Chondrocyte (in vitro differentiated cells): Measurements from ENCODE around the gene SLC38A4. TPM values are rescaled to one million over a fixed set of nuclear protein-coding genes. Genes with fewer than 3 reads are reported as not detected.
"Not testable (repeated sequence)": the region's sequence is repeated elsewhere in the genome, so short reads cannot be mapped to it uniquely, and the experiment has no call there.

Experiments
- DNase-seq: peaks from one replicate; pipeline ENCODE4 v3.0.0; 2021; ENCODE audit warnings: mixed read lengths, low spot score
- H3K27ac Mint-ChIP-seq: one replicate; pipeline ENCODE4 v1.8.0; 2021; ENCODE audit warnings: mild to moderate bottlenecking, moderate library complexity, mixed read lengths; ENCODE audit not compliant: unreplicated experiment
- H3K27me3 Mint-ChIP-seq: 2 replicates; pipeline ENCODE4 v1.8.0; 2021; ENCODE audit warnings: low read depth, mixed read lengths
- H3K36me3 Mint-ChIP-seq: 2 replicates; pipeline ENCODE4 v1.8.0; 2021; ENCODE audit warnings: low read depth, mixed read lengths
- H3K4me1 Mint-ChIP-seq: 2 replicates; pipeline ENCODE4 v1.8.0; 2021; ENCODE audit warnings: low read depth, mild to moderate bottlenecking, mixed read lengths
- H3K4me3 Mint-ChIP-seq: one replicate; pipeline ENCODE4 v1.8.0; 2021; ENCODE audit warnings: mild to moderate bottlenecking, moderate library complexity, mixed read lengths; ENCODE audit not compliant: unreplicated experiment
- H3K9me3 Mint-ChIP-seq: 2 replicates; pipeline ENCODE4 v1.8.0; 2021; ENCODE audit warnings: low read depth, mixed read lengths
- total RNA-seq: library from RNA; stranded (reverse); gene quantifications from 3 replicates; pipeline ENCODE4 v1.2.1, GENCODE V29; 2021
- TF ChIP-seq, protein P1 (sequence below): fragments of 200-600 bp; sonication (generic); IDR thresholded peaks from 2 replicates; pipeline ENCODE4 v1.5.0; 2021; ENCODE audit warnings: antibody characterized with exemption, mild to moderate bottlenecking, moderate library complexity

Gene SLC38A4
- total RNA-seq, 1 donor from 2014 or later: 10.0 TPM

GRCh38 chr12:46858368-46858767, 32.6 kb upstream of the SLC38A4 start:
- TF ChIP-seq, protein P1, sequence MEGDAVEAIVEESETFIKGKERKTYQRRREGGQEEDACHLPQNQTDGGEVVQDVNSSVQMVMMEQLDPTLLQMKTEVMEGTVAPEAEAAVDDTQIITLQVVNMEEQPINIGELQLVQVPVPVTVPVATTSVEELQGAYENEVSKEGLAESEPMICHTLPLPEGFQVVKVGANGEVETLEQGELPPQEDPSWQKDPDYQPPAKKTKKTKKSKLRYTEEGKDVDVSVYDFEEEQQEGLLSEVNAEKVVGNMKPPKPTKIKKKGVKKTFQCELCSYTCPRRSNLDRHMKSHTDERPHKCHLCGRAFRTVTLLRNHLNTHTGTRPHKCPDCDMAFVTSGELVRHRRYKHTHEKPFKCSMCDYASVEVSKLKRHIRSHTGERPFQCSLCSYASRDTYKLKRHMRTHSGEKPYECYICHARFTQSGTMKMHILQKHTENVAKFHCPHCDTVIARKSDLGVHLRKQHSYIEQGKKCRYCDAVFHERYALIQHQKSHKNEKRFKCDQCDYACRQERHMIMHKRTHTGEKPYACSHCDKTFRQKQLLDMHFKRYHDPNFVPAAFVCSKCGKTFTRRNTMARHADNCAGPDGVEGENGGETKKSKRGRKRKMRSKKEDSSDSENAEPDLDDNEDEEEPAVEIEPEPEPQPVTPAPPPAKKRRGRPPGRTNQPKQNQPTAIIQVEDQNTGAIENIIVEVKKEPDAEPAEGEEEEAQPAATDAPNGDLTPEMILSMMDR: no peak
- no peak for DNase-seq
- Mint-ChIP-seq H3K4me3 (no peak overlapping the region), H3K36me3 (peaks cover 5% of the 10 kb centered on the region), H3K27me3 (no peaks in the 10 kb centered on the region), H3K4me1 (no peaks in the 10 kb centered on the region), H3K27ac (no peak overlapping the region), H3K9me3 (peaks cover 47% of the 10 kb centered on the region)

DNA sequence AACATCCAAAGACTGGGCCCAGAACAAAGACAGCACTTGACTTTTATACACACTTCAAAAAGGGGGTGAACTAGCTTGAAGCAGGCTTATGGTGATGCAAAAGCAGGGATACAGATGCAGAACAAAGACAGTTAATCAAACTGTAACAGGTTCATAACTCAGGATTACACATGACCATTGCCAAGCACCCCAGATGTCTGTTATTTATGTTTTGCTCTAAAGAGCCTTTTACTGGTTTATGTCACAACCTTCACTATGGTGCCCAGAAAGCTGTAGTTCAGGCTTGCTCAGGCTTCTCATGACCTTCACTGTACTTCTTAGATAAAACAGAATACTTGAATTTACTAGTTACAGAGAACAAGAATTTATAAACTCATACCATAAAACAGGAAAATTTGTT, 31.7 kb upstream of the SLC38A4 start:
- no peak for DNase-seq
- H3K27me3 Mint-ChIP-seq: no peaks in the 10 kb centered on the region
- peaks cover 3% of the 10 kb centered on the region for H3K36me3 Mint-ChIP-seq
- TF ChIP-seq, protein P1: no peak
- peaks cover 43% of the 10 kb centered on the region for H3K9me3 Mint-ChIP-seq
- no peaks in the 10 kb centered on the region for H3K4me1 Mint-ChIP-seq
- H3K4me3 Mint-ChIP-seq: no peak overlapping the region
- no peak overlapping the region for H3K27ac Mint-ChIP-seq

GRCh38 chr12:46855760-46856159, 30.0 kb upstream of the SLC38A4 start:
- Mint-ChIP-seq H3K36me3 (peaks cover 3% of the 10 kb centered on the region), H3K4me3 (no peak overlapping the region), H3K4me1 (no peaks in the 10 kb centered on the region), H3K27me3 (no peaks in the 10 kb centered on the region), H3K9me3 (peaks cover 30% of the 10 kb centered on the region), H3K27ac (no peak overlapping the region)
- TF ChIP-seq, protein P1: no peak
- no peak for DNase-seq

- H3K4me3 Mint-ChIP-seq, H3K27ac Mint-ChIP-seq, H3K4me1 Mint-ChIP-seq, H3K27me3 Mint-ChIP-seq, DNase-seq, H3K36me3 Mint-ChIP-seq: not testable (repeated sequence)
- H3K9me3 Mint-ChIP-seq: peaks cover 28% of the 10 kb centered on the region
These were observed 28.4 kb upstream of the SLC38A4 start for GRCh38 chr12:46854188-46854587.

DNA sequence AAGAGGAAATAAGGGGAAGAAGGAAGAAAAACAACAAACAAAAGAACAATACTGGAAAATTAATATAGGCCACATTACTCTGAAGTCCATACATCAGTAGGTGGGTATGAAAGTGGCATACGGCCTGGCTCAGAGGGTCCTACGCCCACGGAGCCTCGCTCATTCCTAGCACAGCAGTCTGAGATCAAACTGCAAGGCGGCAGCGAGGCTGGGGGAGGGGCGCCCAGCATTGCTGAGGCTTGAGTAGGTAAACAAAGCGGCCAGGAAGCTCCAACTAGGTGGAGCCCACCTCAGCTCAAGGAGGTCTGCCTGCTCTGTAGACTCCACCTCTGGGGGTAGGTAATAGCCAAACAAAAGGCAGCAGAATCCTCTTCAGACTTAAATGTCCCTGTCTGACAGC, 23.0 kb upstream of the SLC38A4 start:
- peaks cover 15% of the 10 kb centered on the region for H3K9me3 Mint-ChIP-seq
- DNase-seq, H3K4me3 Mint-ChIP-seq, H3K4me1 Mint-ChIP-seq, H3K36me3 Mint-ChIP-seq, H3K27ac Mint-ChIP-seq, H3K27me3 Mint-ChIP-seq: not testable (repeated sequence)

GRCh38 chr12:46847001-46847400, 21.2 kb upstream of the SLC38A4 start:
- no peak for DNase-seq
- H3K4me3 Mint-ChIP-seq: no peak overlapping the region
- no peak overlapping the region for H3K27ac Mint-ChIP-seq
- H3K36me3 Mint-ChIP-seq: peaks cover 4% of the 10 kb centered on the region
- H3K27me3 Mint-ChIP-seq: no peaks in the 10 kb centered on the region
- TF ChIP-seq, protein P1: no peak
- peaks cover 10% of the 10 kb centered on the region for H3K9me3 Mint-ChIP-seq
- H3K4me1 Mint-ChIP-seq: no peaks in the 10 kb centered on the region
